Measurements from ENCODE around the gene ASB16.

- no peak for TF ChIP-seq POLR2A (IDR thresholded peaks at IDR 0.05)
- TF ChIP-seq, protein P1, sequence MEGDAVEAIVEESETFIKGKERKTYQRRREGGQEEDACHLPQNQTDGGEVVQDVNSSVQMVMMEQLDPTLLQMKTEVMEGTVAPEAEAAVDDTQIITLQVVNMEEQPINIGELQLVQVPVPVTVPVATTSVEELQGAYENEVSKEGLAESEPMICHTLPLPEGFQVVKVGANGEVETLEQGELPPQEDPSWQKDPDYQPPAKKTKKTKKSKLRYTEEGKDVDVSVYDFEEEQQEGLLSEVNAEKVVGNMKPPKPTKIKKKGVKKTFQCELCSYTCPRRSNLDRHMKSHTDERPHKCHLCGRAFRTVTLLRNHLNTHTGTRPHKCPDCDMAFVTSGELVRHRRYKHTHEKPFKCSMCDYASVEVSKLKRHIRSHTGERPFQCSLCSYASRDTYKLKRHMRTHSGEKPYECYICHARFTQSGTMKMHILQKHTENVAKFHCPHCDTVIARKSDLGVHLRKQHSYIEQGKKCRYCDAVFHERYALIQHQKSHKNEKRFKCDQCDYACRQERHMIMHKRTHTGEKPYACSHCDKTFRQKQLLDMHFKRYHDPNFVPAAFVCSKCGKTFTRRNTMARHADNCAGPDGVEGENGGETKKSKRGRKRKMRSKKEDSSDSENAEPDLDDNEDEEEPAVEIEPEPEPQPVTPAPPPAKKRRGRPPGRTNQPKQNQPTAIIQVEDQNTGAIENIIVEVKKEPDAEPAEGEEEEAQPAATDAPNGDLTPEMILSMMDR (IDR thresholded peaks at IDR 0.05) = no peak
These were observed 53.1 kb downstream of the ASB16 start for GRCh38 chr17:44223541-44224071.
